GM18873 (cell line): Measurements from ENCODE around the gene DUSP14.
"Not testable (repeated sequence)": the region's sequence is repeated elsewhere in the genome, so short reads cannot be mapped to it uniquely, and the experiment has no call there.

ENCODE experiments used
- ATAC-seq: cut with Tn5 transposase; IDR thresholded peaks from one replicate; pipeline ENCODE4 v1.9.1; 2021; ENCODE audit warnings: mild to moderate bottlenecking, moderate library complexity, moderate number of reproducible peaks; ENCODE audit not compliant: unreplicated experiment, low FRiP score

The DUSP14 gene

DNA sequence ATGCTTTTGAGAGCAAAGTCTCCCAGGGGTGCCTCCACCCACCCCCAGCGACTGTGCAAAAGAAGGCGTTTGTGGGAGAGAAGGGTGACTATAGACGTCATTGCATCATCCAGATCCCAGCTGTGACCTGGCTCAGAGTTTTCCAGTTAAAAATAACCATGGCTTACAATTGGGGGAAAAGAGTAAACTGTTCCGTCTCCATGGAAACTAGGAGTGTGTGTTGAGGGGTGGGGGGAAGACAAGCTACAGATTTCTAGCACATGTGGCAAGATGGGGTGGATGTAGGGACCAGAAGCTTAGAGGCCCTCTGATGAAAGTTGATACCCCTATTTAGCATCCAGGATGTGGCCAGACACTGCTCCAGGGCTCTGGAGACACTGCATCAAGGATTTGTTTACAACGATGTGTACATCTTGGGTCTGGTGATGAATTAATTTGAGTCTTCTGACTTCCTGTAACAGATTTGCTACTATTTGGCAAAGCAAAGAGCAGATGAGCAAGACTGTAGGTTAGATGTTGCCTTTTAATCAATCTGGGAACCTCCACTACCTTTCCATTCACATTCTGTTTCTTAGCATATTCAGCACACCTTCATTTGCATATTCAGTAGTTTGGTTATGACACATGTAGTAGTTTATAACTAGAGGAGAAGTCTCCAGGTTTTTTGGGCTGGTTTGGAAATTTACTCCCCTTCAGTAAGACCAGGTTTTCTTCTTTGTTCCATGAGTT is 6.2 kb upstream of the DUSP14 start:
- no peak for ATAC-seq

DNA sequence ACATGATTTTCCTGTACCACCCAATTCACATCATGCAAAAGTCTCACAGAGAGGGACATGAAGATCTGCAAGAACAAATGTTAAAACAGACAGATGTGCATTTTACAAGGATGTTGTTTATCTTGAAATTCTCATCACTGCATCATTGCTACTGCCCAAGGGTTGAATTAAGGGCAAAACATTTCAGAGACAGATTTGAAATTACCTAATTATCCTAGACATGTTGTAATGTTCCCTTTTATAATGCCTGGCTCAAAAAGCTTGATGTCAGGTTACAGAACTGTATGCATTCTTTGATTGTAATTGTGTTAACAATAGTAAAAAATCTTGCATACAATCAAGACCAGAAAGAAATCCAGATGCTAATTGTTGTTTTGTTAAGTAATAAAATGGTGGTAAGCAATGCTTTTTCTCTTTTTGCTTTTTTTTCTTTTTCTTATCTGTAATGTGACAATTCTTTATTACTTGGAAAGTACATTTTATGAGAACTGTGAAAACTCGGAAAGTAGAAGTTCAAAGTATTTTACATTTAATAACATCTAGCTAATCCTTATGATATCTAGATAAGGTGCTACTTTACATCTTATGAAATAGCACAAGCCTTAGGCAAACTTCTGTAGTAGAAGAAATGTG is 3.6 kb upstream of the DUSP14 start:
- no peak for ATAC-seq

DNA sequence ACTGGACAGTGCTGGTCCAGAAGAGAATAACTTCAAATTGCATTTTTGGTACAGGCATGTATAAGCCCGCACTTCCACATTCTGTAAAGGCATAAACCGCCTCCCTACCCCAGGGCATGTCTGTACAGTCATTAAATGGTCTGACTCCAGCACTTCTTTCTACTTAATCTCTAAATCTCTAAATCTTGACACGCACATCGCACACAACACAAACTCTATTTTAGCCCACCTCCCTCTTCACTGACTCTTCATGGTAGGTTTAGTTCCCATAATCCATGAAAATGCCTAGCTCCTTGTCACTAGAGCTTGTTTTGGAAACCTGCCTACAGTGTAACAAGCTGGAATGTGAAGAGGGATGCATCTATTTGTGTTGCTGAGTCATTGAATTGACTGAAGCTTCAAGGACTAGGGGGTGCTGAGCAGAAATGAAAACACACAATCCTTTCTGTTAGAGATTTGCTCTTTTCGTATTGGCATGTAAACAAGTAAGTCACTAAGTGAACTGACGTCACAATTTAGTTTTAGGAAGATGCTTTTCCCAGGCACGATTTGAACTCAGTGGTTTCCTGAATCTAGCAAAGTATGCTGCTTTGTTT is 1.6 kb upstream of the DUSP14 start:
- no peak for ATAC-seq

DNA sequence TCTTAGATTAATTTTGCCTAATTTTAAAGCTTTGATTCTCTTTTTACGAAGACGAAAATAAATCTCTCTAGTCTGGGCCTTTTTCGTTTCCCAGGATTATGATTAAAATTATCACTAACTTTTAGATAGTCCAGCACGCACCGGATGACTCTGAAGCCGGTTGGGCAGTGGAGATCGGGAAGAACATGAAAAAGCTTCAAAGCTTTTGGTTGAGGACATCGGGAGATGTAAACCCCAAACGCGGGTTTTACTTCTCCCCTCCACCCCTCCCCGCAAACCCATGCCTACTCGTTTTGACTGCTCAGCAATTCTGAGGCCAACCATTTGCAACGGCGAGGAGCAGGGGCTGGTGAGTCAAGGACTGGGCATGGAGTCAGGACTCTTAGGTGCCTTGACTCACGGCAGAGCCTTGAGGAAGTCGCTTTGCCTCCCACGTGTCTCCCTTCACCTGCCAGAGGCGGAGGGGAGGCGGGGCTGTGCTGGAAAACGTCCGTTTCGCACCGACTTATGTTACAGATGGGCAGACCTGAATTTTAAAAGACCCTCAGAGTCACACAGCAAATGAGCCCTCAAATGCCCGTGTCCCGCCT is 989 bp upstream of the DUSP14 start:
- ATAC-seq = no peak

DNA sequence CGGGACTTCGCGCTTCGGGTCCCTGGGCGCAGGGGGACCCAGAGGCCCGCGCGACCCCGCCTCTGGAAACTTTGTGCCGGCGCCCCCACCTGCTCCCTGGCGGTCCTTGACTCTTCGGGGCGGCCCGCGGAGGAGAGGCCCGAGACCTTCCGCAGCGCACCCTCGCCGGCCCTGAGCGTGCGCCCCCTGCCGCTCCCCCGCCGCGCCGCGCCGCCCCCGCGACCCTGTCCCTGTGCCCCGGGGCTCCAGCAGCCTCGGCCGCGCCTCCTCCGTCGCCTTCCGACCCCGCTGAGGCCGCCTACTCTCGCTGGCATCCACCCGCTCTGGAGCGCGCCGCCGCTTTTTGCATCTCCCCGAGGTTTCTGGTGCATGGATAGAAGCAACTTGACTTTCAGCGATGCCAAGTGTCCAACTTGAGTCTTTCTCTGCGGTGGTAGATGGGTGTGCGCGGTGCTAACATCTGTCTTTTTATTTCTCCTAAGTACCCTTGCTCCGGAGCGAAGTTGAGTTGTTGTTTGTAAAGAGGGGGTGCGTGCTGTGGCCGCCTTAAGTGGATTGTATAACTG is 414 bp downstream of the DUSP14 start:
- ATAC-seq = no peak

DNA sequence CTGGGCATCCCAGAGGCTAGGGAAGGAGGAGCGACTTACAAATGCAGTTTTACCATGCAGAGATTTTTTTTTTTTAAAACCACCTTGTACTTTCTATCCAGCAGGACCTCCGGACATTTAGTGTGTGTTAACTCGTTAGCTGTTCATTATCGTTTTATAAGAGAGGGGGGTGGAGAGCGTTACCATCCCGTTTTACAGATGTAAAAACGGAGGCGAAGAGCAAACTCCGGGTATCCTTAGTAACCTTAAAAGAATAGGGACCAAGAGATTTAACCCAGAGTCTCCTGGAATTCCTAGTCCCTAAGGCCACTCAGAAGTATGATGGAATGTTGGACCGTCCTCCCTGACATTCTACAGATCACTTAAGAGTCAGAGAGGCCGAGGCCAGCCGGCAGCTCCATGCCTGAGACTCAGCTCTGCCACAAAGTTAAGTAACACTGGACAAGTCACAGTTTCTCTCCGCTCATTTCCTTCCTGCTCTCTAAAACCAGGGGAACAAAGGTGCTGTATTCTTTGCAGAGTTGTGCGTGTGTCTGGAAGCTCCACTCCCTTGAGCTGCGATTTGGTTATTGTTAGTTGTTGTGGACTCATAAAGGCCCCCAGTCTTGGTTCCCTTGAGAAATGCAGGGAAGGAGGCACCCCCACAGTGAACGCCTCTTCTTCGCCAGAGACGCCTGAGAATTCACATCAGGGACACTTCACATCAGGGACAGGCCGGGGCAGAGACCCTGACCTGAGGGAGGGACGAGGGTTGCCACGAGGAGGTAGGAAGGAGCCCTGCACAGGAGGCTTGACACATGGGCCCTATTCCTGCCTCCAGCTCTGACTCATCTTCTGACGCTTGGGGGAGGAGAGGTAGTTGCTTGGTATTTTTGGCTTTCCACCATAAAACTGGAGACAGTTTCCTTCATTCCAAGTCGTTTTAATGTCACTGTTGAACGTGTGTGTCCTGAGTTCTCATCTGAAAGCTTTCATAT is 1.2 kb downstream of the DUSP14 start:
- ATAC-seq = no peak

DNA sequence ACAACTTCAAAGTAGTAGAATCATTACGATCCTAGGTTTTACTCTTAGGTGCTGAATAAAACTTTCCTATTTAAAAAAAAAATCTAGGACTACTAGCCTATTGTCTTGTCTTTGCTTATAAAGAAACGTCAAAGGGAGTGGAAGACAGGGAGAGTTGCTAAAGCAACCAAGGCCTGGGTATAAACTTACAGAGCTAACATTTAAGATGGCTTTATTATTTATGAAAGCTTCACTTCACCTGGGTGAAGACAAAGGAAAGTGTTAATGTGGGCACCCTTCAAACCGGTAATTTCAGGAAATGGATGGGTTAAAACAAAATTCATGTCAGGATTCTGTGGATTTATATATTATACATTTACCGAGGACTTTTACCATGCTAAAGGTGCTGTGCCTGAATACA is 2.5 kb downstream of the DUSP14 start:
- no peak for ATAC-seq

DNA sequence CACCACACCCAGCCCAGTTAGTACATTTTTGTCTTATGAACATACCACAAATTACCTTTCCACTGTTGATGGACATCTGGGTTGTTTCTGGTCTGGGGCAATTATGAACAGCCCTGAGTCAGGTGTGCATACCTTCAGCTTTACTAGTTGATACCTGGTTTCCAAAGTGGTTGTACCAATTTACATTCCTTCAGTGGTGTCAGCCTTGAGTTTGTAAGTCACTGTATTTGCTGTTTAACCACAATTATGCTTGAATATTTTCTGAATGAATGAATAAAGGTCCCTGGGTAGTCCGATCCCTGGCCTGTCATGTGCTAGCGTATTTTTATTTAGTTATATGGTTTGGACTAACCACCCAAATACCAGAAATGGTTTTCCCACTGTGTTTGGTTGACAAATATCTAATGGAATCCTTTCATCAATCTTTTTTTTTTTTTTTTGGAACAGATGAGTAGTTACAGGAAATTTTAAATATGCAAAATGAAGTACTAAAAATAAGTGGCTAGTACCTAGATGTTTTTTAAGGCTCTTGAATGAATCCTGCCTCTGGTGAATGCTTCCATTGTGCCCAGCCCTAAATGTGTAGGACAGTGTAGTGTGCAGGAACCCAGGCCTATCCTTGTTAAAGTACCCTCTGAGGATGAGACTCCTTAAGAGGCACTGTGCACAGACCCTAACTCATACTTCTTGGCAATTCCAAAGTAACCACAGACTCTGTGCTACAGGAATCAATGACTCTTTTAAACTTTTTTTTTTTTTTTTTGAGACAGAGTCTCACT is 3.7 kb downstream of the DUSP14 start:
- no peak for ATAC-seq

DNA sequence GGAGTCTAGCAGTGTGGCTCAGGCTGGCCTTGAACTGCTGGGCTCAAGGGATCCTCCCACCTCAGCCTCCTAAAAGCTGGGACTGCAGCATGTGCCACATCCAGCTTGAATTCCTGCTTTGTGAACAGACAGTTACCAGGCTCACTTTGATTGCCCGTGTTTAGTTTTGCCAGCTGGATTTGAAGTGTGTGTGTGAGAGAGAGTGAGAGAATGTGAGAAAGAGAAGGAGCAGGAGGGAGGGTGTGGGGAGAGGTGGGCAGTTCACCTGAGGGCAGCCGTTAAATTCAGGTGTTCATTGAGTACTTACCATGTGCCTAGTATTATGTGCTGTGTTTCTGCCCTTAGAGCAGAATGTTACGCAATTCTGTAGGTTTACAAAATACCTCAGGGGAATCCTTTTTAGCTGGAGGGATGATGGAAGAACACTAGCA is 4.7 kb downstream of the DUSP14 start:
- ATAC-seq = no peak

DNA sequence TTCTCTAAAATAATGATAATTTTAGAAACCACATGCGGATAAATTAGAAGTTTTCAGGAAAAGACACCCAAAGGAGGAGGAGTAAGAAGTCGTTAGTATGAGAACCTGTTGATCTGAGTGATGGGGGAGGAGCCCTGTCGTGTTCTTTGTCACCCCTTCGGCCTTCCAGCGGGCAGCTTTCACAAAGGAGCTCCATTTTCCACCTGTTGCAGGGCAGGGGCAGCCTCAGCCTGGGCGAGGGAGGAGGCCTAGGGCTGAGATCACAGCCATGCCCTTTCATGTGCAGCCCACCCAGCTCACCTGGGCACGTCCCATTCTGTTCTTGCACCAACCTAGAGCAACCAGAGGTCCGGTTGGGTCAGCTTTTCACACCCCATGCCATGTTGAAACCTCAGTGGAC is 5.3 kb downstream of the DUSP14 start:
- ATAC-seq = no peak

DNA sequence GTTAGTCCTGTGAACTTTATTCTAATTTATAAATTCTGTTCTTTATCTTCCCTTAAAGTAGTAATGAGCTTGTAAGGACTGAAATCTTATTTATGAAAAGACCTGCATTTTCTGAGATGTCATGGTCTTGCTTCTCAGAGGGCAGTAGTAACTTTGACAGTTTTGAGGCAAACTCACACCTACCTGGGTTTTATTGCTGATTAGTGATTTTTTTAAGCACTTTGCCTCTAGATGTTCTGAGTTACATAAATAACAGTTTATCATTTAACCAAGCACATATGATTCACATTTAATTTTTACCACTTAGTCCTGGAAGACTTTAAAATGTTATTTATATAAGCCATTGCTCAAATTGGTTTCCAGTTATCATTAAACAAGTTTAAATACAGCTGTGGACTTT is 10.7 kb downstream of the DUSP14 start:
- ATAC-seq = no peak

DNA sequence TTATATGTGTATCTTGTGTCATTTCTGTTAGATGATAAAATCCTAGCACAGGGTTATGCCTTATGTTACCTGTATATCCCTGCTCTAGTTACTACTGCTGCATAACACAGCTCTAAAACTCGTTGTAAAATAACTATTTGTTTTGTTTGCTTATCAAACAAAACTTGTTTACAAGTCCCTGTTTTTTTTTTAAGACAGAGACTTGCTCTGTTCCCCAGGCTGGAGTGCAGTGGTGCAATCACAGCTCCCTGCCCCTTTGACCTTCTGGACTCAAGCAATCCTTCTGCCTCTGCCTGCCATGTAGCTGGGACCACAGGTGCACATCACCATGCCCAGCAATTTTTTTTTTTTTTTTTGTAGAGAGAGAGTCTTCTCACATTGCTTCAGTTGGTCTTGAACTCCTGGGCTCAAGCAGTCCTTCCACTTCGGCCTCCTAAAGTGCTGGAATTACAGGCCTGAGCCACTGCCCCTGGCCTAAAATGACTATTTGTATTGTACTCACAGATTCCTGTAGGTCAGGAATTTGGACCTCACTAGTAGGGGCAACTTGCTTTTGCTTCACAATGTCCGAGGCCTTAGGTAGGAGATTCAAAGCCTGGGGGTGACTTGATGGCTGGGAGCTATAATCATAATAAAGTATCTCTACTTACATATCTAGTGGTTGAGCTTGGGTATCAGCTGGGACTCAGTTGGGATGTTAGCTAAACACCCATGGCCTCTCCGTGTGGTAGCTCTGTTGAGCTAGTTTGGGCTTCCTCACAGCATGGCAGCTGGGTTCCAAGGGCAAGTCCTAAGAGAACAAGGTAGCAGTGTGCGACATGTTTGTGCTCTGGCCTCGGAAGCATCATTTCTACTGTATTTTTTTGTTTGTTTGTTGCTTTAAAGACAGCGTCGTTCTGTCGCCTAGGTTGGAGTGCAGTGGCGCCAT is 12.6 kb downstream of the DUSP14 start:
- ATAC-seq = no peak

DNA sequence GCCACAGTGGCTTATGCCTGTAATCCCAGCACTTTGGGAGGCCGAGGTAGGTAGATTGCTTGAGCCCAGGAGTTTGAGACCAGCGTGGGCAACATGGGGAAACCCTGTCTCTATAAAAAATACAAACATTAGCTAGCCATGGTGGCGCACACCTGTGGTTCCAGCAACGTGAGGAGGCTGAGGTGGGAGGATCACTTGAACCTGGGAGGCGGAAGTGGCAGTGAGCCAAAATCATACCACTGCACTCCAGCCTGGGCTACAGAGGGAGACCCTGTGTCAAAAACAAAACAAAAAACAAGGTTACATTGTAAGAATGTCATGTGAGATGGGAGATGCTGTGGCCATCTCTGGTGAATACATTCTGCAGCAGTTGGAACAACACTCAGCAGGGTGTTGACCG is 13.5 kb downstream of the DUSP14 start:
- ATAC-seq = no peak

DNA sequence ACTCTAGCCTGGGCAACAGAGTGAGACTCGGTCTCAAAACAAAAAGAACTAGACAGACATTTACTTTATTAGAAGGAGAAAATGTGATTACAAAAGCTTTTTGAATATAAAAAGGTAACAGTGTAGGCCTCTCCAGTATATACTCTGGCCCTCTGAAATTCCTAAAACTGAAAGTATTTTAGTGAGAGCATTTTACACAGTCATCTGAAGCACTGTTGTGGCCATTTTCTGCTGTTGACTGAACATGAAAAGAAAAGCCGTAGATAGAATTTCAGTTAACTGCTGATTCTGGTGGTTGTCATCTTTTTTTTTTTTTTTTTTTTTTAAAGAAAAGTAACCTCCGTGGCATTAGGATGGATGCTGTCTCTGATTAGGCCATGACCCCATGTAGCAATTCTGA is 15.6 kb downstream of the DUSP14 start:
- ATAC-seq = no peak

DNA sequence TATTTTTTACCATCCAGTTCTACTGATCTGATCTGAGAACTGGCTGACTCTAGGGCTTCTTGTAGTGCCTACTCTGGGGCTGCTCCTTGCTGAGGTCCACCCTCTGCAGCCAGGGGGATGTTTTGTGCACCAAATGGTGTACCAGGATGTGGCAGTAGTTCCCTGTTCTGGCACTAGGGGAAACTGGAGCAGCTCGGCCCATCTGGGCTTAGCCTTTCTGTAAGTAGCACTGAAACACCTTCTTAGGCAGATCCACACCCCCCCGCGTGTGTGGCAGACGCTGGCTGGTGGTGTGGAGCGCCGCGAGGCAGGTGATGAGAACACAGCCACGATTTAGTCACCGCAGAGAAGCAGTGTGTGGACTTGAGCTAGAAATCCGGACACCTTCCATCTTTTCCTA is 17.0 kb downstream of the DUSP14 start:
- no peak for ATAC-seq

DNA sequence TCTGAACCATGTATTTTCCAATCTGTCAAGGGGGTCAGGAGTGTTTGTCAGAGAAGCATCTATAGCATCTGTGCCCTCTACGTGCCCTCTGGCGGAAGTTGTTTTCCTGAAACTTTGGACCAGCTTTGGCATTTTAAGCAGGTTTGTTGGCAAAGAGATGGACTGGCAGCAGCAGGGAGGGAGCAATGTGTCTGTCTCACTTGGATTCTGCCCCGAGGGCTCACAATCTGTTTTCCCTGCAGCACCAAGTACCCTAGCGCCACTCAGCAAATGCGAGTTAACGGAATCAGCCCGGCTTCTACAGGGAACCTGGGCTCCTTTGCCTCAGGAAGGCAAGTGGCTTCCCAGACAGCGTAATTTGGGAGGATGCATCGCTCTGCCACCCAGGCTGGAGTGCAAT is 17.4 kb downstream of the DUSP14 start:
- no peak for ATAC-seq

DNA sequence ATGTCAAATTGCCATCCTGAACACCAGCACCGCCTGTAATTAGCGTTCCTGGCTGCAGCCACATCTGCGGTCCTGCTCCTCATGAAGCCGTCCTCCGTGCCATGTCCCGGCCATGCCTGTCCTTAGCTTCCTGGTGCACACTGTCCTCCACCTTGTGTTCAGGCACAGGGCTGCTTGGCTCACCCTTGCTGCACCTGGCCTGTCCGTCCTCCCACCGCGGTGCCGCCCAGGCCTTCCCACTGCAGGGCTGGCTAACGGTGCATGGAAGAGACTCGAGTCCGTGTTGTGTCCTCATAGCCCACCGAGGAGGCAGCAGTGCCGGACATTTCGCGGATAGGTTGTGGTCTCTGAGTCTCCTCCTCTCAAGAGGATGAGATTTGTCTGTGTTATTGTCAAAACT is 20.4 kb downstream of the DUSP14 start:
- ATAC-seq = no peak

DNA sequence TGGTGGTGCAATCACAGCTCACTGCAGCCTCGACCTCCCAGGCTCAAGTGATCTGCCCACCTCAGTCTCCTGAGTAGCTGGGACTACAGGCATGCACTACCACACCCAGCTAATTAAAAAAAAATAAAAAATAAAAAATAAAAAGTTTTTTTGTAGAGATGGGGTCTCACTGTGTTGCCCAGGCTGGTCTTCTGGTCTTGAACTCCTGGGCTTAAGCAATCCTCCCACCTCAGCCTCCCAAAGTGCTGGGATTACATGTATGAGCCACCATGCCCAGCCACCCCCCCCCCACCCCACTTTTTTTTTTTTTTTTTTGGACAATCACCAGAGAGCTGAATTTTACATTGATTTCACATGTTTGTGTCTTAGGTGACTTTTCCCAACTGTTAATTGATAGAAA is 22.0 kb downstream of the DUSP14 start:
- ATAC-seq = not testable (repeated sequence)
